ENCODE measurements around the gene CEP290.

CEP290 gene, protein sequence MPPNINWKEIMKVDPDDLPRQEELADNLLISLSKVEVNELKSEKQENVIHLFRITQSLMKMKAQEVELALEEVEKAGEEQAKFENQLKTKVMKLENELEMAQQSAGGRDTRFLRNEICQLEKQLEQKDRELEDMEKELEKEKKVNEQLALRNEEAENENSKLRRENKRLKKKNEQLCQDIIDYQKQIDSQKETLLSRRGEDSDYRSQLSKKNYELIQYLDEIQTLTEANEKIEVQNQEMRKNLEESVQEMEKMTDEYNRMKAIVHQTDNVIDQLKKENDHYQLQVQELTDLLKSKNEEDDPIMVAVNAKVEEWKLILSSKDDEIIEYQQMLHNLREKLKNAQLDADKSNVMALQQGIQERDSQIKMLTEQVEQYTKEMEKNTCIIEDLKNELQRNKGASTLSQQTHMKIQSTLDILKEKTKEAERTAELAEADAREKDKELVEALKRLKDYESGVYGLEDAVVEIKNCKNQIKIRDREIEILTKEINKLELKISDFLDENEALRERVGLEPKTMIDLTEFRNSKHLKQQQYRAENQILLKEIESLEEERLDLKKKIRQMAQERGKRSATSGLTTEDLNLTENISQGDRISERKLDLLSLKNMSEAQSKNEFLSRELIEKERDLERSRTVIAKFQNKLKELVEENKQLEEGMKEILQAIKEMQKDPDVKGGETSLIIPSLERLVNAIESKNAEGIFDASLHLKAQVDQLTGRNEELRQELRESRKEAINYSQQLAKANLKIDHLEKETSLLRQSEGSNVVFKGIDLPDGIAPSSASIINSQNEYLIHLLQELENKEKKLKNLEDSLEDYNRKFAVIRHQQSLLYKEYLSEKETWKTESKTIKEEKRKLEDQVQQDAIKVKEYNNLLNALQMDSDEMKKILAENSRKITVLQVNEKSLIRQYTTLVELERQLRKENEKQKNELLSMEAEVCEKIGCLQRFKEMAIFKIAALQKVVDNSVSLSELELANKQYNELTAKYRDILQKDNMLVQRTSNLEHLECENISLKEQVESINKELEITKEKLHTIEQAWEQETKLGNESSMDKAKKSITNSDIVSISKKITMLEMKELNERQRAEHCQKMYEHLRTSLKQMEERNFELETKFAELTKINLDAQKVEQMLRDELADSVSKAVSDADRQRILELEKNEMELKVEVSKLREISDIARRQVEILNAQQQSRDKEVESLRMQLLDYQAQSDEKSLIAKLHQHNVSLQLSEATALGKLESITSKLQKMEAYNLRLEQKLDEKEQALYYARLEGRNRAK (N-terminal part only)

DNA sequence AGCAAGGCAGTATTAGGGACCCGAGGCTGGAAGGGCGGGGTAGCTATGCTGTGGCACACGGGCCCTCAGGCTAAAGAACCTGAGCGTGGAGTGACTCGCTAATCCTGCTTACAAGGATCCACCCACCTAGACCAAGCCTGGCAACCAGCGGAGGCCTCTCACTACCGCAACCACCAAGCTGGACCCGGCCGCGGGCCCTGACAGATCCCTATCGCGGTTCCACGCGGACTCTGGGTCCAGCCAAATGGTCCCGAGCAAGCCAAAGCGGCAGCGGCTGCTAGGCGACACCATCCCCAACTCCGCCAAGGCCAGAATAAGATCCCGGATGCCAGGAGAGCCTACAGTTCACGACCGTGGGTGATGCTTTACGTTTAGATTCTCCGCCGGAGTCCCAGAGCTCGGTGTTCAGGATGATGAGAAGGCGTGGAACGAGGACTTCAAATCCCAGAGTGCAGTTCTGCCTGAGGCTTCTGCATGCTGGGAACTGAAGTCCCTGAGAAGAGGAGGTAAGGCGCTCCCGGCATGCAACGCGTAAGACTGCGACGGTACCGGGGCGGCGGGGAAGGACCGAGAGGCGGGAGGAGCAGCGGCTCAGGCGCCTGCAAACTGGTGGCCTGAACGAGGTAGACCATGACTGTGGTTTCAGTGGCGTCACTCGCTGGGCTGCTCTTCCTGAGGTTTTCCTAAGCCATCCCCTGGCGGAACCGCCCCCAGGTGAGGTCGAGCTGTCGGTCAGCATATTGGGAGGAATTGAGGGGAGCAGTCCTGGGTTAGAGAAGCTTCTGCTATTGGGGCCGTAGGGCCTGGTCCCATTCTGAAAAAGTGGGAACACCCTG is at the start of gene CEP290, which contains the start of gene TMTC3:
Gene CEP290 (minus strand): TSS at position 315 of the 836 bp plus-strand sequence. CDS start 781 bp downstream, outside the sequence.
Gene TMTC3 (plus strand): TSS at position 534 of the 836 bp plus-strand sequence. CDS start 6,009 bp downstream, outside the sequence.
- DNase-seq (ENCODE audit: low read depth in 4 of 4, low spot score in 1 of 4) = peak; percentile 68 to 83 (median 78)

DNA sequence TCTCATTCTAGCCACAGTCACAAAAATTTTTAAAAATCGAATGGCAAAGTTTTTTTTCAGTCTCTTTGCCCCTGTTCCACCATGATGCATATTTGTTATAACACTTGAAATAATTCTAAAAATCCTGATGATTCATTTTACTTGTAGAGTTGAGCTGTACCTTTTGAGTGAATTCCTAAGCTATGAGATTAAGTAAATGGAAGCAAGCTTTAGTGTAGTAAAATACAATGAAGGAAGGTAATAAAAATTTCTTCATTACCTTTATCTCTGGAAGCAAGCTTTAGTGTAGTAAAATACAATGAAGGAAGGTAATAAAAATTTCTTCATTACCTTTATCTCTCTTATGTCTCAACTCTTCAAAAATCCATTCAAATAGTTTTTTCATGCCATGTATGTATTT is 46.3 kb upstream of the CEP290 start:
- DNase-seq (ENCODE audit: low read depth in 4 of 4, low spot score in 1 of 4) = no peak

DNA sequence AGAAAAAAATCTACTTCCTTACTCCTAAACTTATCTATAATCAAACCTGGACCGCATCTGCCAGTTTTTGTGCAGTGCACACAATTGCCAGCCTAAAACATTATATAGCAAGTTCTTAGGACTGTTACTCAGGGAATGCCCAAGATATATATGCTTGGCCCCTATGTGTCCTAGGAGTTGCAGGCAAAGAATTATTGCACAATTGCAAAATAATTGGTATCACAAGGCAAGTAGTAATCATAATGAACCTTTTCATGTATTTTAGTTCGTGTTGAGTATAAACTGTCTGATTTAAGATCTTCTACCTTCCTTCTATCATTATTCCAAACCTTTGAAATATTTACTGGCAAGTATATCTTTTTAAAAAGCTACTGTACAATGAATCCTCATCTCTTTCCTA is 45.7 kb upstream of the CEP290 start:
- DNase-seq (ENCODE audit: low read depth in 4 of 4, low spot score in 1 of 4) = no peak

DNA sequence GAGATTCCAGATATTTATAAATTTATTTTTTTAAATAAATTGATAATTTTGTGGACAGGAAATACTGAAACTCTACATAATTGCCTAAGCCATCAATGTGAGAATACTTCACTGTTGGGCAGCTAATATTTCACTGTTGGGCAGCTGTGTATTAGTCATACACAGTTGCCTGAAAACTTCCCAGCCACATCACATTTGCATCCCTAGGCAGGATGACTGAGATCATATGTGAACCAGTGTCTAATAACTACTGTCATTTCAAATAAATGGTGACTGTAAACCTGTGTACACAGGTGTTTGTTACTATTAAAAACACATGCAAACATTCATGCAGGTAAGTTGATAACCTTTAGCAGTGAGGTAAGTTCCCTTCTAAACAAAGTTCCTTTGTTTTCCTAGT is 44.1 kb upstream of the CEP290 start:
- no peak for DNase-seq (ENCODE audit: low read depth in 4 of 4, low spot score in 1 of 4)

DNA sequence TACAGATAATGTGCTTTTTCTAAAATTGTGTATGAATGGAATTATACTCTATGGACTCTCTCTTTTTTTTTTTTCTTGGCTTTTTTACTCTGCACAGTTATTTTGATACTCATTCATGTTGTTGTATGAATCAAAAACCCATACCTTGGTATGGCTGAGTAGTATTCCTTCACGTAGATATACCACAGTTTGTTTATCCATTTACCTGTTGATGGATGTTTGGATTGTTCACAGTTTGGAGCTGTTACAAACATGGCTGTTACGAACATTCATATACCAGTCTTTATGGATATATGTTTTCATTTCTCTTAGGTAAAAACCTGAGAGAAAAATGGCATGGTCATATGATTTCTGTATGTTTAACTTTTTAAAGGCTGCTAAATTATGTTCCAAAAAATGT is 43.4 kb upstream of the CEP290 start:
- DNase-seq (ENCODE audit: low read depth in 4 of 4, low spot score in 1 of 4) = no peak

DNA sequence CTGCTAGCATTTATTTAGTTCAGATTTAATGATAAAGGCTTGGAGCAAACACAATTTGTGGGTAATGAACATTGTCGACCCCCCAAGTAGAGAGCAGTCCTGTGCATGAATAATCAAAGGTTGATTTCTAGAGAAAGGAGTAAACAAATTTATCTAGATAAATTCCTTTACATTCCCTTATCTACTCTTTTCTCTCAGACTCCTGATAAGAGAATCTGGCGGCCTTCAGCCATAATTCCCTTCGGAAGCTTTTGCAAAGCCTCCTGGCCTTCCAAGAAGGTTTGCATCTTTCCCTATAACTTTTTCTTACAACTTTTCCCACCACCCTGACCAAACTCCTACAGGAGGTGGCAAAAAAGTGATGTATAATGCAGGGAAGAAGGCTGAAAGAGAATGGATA is 42.3 kb upstream of the CEP290 start:
- no peak for DNase-seq (ENCODE audit: low read depth in 4 of 4, low spot score in 1 of 4)

DNA sequence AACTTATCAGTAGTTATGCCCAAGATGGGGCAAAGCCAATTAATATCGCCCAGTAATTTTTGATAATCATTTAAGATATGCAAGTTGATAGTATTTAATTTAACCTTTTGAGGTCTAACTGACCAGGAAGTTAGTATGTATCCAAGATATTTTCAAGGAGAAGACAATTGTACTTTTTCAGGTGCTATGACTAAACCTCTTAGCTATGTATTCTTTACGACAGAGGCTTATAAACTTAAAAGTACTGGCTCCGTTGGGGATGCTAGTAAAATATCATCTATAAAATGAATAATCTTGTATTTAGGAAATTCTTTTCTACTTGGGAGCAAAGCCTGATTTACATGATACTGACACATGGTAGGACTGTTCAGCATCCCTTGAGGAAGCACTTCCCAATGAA is 40.5 kb upstream of the CEP290 start:
- DNase-seq (ENCODE audit: low read depth in 4 of 4, low spot score in 1 of 4) = no peak

DNA sequence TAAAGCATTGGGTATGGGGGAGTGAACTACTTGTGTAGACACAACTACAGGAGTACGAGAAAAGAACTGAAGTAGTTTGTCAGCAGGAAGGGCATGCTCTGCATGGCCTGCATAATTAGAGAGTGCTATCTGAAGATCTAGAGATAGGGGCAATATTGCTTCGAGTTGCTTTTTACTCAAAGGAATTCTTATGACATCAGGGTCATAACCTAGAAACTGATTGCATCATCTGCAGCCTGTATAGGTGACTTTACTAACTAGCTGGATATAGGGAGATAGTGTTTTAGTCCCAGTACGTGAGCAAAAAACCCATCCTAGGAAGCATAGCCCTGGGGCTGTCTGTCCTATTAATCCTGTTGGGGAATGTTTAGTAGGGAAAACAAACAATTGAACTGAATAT is 40.0 kb upstream of the CEP290 start:
- no peak for DNase-seq (ENCODE audit: low read depth in 4 of 4, low spot score in 1 of 4)

DNA sequence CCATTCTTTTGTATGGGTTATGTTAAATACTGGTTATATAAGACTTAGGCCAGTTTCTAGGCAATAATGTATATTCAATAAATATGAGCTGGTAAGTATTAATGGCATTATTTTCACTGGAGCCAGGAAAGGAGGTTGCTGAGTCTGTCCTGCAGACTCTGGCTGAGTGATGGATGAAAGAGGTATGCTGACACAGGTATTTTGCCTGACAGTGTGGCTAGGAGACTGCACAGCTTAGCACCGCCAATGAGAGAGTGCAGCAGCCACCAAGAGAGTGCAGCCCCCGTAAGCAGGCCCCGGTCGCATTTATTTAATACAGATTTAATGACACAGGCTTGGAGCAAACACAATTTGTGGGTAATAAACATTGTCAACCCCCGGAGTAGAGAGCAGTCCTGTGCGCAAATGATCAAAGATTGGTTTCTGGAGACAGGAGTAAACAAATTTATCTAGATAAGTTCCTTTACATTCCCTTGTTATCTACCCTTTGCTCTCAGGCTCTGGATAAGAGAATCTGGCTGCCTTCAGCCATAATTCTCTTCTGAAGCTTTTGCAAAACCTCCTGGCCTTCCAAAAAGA is 37.6 kb upstream of the CEP290 start:
- no peak for DNase-seq (ENCODE audit: low read depth in 4 of 4, low spot score in 1 of 4)

DNA sequence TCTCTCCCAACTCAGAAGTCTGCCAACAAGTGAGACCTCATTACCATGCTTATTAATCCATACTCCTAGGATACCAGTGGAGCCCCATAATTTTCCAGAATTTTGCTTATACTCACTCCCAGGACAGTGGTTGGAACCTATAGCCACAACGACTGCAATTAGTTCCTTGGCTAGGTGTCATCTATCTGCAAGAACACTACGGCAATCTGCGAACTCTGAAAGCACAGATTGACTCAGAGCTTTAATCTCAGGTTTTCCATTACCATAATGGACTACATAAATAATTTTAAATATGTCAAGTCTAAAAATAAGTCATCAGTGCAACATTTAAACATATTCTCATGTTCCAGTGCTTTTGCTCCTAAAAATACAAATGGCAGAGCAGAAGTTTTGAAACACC is 33.7 kb upstream of the CEP290 start:
- DNase-seq (ENCODE audit: low read depth in 4 of 4, low spot score in 1 of 4) = no peak

DNA sequence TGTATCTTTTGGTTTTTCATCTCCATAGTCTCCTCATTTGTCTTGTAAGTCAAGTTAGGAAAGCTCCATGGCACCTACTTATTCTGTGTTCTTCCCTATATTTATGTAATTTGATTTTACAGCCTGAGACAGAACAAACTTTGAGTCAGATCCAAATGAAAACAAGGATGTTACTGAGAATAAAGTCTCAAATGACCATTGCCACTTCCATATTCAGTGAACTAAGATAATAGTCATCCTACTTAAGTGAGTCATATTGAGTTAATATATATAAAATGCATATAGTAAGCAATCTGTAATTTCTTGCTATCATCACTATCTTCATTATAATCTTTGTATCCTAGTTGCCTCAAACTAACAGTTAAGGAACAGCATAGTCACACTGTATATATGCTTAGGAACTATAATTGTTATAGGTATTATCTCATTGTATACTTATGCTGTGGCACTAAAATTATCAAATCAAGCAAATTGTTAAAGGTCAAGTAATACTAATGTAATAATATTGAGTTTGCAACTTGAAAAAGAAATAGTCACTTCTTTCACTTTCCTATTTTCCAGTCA is 31.0 kb upstream of the CEP290 start:
- DNase-seq (ENCODE audit: low read depth in 4 of 4, low spot score in 1 of 4) = no peak

DNA sequence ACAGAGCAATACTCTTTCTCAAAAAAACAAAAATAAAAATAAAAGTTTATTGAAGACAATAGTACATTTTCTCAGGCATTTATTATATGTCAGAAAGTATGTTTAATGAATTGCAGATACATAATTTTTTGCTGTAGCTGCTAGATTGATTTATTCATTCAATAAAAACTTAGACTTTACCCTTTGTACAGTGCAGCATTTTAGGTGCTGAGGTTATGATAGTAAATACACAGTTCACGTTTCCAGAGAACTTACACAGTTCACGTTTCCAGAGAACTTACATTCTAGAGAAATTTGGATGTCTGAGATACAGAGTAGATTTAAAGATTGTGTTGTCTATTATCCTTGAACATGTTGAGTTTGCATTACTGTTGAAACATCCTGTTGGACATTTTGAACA is 25.5 kb upstream of the CEP290 start:
- DNase-seq (ENCODE audit: low read depth in 4 of 4, low spot score in 1 of 4) = no peak

DNA sequence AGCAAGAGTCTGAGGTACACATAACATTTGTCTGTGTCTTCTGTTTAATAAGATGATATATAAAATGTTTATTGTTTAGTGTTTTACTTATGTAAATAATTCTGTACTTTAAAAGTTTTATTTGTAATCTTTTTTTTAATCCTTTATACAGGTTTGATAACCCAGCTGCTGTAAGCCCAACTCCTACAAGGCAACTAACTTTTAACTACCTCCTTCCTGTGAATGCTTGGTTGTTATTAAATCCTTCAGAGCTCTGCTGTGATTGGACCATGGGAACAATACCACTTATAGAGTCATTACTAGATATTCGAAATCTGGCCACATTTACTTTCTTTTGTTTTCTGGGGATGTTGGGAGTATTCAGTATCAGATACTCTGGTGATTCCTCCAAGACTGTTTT is 24.3 kb upstream of the CEP290 start:
- no peak for DNase-seq (ENCODE audit: low read depth in 4 of 4, low spot score in 1 of 4)

DNA sequence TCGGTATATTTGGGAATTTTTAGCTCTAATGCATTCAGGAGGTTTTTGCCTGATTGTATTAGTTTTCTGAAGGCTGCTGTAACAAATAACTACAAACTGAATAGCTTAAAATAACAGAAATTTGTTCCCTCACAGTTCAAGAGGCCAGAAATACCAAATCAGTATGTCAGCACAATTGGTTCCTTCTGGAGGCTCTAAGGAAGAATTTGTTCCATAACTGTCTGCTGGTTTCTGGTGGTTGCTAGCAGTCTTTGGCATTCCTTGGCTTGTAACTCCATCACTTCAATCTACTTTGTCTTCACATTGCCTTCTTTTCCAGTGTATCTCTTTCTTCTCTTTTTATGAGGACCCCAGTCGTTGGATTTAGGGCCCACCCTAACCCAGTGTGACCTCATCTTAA is 21.5 kb upstream of the CEP290 start:
- no peak for DNase-seq (ENCODE audit: low read depth in 4 of 4, low spot score in 1 of 4)

DNA sequence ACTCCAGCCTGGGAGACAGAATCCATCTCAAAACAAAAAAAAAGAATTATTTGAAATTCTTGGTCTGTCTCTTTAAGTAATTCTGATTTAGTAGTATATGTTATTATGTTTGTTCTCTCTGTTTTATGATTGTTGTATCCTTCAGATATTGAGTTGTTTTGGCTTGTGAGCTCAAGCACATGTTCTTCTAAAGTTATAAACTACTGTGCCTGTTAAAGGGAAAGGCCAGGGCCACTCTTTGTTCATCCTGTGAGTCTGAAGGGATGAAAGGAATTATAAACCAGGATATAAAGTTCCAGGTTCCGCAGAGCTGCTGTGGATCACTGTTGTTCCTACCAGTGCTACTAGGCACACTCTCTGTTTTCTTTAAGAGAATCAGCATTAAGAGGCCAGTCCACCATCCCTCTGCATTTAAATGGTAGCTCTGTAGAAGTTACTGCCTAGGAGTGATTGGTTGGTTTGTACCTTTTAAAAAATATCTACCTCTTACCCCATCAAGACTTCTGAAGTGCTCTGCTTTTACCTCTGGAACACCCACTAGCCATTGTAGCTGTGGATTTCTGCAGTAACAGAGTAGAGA is 14.3 kb upstream of the CEP290 start:
- DNase-seq (ENCODE audit: low read depth in 4 of 4, low spot score in 1 of 4) = no peak

DNA sequence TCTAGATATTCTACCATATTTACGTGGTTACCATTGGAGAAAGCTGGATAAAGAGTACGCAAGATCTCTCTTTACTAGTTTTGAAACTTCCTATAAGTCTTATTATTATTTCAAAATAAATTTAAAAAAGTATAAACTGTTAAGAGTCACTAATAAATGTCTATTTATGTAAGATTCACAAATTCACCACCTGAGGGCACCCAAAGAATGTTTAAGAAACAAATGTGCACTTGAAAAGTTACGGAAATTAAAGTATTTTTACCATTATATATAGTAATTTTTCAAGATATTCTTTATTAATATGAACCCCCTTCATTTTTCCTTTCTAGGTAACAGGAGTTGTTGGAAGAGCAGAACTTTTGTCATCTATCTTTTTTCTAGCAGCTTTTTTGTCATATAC is 12.1 kb upstream of the CEP290 start:
- DNase-seq (ENCODE audit: low read depth in 4 of 4, low spot score in 1 of 4) = no peak

DNA sequence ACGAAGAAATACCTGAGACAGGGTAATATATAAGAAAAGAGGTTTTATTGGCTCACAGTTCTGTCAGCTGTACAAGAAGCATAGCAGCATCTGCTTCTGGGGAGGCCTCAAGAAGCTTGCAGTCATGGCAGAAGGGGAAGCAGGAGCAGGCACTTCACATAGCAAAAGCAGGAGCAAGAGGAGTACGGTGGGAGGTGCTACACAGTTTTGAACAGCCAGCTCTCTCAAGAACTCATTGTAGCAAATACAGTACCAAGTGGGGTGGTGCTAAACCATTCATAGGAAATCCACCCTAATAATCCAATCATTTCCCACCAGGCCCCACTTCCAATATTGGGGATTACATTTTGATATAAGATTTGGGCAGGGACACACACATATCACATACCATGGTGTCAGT is 8.2 kb upstream of the CEP290 start:
- DNase-seq (ENCODE audit: low read depth in 4 of 4, low spot score in 1 of 4) = no peak

DNA sequence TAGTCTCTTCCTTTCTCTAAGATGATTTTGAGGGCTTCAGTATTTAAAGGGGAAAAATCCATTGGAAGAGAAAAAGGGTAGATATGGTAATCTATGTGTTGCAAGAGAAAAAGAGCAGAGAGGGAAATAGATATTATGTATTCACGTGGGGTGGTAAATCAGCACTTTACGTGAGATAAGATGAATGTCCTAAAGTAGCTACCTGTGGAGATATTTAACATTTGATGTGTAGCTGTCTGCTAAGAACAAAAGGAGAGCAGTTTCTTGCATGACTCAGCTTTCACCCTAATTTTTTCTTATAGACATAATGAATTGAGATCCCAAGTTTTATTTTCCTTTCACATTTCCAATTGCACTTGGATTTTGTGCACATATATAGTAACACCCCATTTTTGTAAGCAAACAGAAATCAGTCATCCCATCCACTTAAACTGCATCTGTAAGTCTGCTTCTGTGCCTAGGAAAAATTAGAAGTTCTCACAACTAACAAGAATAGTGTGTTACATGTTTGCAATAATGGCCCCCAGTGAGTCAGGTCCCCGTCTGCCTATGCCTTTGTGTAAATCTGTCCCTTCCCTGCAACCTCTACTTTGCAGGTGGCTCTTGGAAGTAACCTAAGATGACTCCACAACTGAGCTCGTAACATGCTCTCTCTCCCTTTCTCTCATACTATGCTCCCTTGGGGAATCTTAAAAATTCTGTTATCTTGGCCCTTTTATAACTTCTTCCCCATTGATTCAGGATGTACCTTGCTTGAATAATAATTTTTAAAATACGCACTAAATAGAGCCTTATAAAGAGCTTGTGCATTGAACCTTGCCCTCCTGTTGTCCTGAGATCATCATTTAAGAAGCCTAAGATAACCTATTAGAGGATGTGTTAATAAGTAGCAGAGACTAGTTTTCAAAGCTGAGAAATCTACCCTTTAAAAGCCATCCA is 3.9 kb upstream of the CEP290 start:
- DNase-seq (ENCODE audit: low read depth in 4 of 4, low spot score in 1 of 4) = no peak
